Measurements from ENCODE around the gene BAZ1B. TPM values are rescaled to one million over a fixed set of nuclear protein-coding genes. Genes with fewer than 3 reads are reported as not detected.

BAZ1B gene
- total RNA-seq, 4 donors from 2014 or later, result 51.3 to 62.8 (median 59.9) TPM

DNA sequence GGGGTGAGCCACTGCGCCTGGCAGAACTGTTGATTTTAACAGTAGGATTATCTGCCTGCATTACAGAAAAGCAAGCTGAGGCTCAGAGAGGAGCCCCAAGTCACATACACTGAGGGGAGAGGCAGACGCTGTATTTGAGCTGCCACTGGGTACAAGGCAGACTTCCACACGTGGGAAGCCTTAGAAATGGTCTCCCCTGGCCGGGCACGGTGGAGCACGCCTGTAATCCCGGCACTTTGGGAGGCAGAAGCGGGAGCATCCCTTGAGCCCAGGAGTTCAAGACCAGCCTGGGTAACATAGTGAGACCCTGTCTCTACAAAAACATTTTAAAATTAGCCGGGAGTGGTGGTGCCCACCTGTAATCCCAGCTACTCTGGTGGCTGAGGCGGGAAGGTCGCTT, 89.4 kb downstream of the BAZ1B start:
- TF ChIP-seq, protein P1, sequence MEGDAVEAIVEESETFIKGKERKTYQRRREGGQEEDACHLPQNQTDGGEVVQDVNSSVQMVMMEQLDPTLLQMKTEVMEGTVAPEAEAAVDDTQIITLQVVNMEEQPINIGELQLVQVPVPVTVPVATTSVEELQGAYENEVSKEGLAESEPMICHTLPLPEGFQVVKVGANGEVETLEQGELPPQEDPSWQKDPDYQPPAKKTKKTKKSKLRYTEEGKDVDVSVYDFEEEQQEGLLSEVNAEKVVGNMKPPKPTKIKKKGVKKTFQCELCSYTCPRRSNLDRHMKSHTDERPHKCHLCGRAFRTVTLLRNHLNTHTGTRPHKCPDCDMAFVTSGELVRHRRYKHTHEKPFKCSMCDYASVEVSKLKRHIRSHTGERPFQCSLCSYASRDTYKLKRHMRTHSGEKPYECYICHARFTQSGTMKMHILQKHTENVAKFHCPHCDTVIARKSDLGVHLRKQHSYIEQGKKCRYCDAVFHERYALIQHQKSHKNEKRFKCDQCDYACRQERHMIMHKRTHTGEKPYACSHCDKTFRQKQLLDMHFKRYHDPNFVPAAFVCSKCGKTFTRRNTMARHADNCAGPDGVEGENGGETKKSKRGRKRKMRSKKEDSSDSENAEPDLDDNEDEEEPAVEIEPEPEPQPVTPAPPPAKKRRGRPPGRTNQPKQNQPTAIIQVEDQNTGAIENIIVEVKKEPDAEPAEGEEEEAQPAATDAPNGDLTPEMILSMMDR (IDR thresholded peaks at IDR 0.05; ENCODE audit: low read depth), result no peak

DNA sequence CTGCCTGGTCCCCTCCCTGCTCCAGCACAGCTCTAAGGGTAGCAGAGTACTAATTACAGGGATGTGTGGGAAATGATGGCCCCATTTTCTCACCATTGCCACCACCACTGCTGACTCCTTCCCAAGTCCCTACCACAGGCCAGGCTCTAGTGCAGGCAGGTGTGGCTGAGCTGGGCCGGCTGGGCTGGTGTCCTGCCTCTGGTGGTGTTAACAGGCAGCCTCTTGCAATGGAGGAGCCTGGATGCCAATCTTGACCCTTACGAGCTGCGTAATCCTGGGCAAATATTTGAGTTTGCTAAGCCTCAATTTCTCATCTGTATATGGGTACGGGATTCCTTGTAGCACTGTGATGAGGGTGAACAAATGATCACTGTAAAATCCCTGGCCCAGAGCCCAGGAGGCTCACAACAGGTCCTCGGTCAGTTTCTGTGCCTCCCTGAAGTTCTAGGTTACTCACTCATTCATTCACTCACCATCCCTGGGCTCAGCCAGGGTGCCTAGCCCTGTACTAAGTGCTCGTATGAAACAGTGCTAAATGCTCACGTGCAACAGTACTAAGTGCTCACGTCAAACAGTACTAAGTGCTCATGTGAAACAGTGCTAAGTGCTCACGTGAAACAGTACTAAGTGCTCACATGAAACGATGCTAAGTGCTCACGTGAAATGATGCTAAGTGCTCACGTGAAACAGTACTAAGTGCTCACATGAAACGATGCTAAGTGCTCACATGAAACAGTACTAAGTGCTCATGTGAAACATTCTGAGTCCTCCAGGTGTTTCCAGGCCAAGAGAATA, 90.9 kb downstream of the BAZ1B start:
- TF ChIP-seq, protein P1 (IDR thresholded peaks at IDR 0.05; ENCODE audit: low read depth), result no peak

DNA sequence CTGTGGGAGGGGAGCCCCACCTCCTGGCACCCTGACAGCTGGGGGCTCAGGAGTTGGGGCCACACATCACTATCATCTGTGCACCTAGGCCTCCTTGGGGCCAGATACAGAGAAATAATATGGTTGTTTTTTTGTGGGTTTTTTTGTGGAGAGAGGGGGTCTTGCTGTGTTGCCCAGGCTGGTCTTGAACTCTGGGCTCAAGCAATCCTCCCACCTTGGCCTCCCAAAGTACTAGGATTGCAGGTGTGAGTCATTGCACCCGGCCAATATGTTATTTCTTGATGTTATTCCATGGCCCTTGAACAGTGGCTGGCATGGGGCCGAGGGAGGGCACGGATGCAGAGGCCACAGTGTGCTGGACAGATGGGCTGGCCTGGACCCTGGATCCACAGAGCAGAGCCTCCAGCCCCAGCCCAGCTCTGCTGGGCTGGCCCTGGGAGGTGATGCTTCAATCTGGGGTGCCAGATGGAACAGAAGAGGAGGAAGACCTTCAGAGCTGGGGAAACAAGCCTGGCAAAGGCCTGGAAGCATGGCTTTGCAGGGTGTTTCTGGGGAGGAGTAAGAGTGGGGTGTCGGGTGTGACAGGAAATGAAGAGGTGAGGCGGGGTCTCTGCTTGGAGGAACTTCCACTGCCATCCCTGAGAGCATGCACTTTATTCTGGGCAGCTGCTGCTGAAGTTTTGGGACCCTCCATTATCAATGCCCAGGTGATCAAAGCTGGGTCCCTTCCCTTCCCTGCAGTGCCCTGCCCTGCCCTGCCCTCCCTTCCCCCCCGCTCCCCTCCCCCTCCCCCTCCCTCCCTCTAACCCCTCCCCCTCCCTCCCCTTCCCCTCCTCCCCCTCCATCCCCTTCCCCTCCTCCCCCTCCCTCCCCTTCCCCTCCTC, 92.2 kb downstream of the BAZ1B start:
- TF ChIP-seq, protein P1 (IDR thresholded peaks at IDR 0.05; ENCODE audit: low read depth), result no peak

DNA sequence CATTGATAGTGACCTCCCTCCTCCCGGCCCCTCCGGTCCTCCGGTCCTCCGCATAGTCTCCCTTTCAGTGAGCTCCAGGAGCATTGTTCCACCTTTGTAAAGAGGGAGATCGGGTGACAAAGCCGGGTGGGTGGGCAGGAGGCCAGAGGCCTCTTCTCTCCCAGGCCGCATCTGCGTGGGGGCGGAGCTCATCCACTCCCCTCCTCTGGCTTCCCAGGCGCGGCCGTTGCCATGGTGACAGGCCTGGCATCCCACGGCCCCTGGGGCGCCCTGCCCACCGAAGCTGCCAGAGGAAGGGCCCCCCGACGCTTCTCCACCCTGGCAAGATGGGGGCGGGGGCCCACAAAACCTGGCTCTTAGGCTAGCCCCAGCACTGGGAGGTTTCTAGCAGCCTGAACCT, 92.9 kb downstream of the BAZ1B start:
- TF ChIP-seq, protein P1 (IDR thresholded peaks at IDR 0.05; ENCODE audit: low read depth), result no peak

DNA sequence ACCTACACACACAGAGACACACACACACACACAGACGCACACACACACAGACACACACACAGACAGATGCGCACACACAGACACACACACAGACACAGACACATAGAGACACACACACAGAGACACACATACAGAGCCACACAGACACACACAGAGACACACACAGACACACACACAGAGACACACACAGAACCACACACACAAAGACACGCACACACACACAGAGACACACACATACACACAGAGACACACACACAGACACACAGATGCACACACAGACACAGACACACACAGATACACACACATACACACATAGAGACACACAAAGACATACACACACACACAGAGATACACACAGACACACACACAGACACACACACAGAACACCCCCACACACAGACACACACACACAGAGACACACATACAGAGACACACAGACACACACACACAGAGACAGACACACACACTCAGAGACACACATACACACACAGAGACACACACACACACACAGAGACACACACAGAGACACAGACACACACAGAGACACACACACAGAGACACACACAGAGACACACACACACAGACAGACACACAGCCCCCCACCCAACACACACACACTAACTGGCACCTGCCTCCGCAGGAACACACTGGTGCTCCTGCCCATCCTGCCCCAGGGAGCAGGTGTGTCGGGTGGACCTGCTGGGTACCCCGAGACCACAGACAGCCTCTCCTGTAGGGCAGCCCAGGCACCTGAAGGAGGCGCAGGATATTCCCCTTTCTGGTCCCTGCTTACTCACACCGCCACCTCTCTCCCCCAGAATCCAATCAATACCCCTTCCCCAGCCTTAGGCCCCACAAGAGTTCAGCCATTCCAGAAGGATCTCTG, 93.9 kb downstream of the BAZ1B start:
- TF ChIP-seq, protein P1 (IDR thresholded peaks at IDR 0.05; ENCODE audit: low read depth), result no peak

DNA sequence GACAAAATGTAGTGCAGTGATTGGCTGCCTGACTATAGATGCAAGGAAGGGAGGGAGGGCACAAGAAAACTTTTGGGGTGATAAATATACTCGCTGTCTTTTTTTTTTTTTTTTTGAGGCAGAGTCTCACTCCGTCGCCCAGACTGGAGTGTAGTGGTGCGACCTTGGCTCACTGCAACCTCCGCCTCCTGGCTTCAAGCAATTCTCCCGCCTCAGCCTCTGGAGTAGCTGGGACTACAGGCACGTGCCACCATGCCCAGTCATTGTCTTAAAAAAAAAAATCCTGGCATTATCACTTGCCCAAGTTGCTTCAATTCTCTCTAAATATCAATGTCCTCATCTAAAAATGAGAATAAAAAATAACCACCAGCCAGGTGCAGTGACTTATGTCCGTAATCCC, 96.1 kb downstream of the BAZ1B start:
- TF ChIP-seq, protein P1 (IDR thresholded peaks at IDR 0.05; ENCODE audit: low read depth), result no peak

Measured in subcutaneous adipose tissue (tissue), 4 donors.